ENCODE results near the gene EML4.
"Not testable (repeated sequence)": the region's sequence is repeated elsewhere in the genome, so short reads cannot be mapped to it uniquely, and the experiment has no call there.

Gene EML4

GRCh38 chr2:42315844-42316470, 146.8 kb downstream of the EML4 start:
- DNase-seq = no peak

GRCh38 chr2:42316910-42317309, 147.8 kb downstream of the EML4 start:
- no peak for DNase-seq

- no peak for DNase-seq
These were observed 148.3 kb downstream of the EML4 start for GRCh38 chr2:42317486-42317885.

GRCh38 chr2:42317945-42318344, 148.8 kb downstream of the EML4 start:
- DNase-seq = no peak

GRCh38 chr2:42319265-42319664, 150.1 kb downstream of the EML4 start:
- DNase-seq = no peak

GRCh38 chr2:42321452-42322064, 152.4 kb downstream of the EML4 start:
- no peak for DNase-seq

GRCh38 chr2:42324244-42324643, 155.1 kb downstream of the EML4 start:
- DNase-seq = no peak

- DNase-seq = no peak
These were observed 155.8 kb downstream of the EML4 start for GRCh38 chr2:42324949-42325348.

GRCh38 chr2:42325609-42326008, 156.5 kb downstream of the EML4 start:
- DNase-seq = no peak

GRCh38 chr2:42327125-42327524, 158.0 kb downstream of the EML4 start:
- DNase-seq = no peak

- DNase-seq = no peak
These were observed 159.1 kb downstream of the EML4 start for GRCh38 chr2:42328148-42328833.

- no peak for DNase-seq
These were observed 159.8 kb downstream of the EML4 start for GRCh38 chr2:42328923-42329322.

- DNase-seq = no peak
These were observed 160.6 kb downstream of the EML4 start for GRCh38 chr2:42329736-42330135.

- DNase-seq = no peak
These were observed 162.6 kb downstream of the EML4 start for GRCh38 chr2:42331569-42332284.

- no peak for DNase-seq
These were observed 163.4 kb downstream of the EML4 start for GRCh38 chr2:42332575-42332974.

GRCh38 chr2:42333579-42333978, 164.4 kb downstream of the EML4 start:
- no peak for DNase-seq

GRCh38 chr2:42334220-42334619, 165.1 kb downstream of the EML4 start:
- DNase-seq = no peak

GRCh38 chr2:42334865-42335264, 165.7 kb downstream of the EML4 start:
- not testable (repeated sequence) for DNase-seq

GRCh38 chr2:42335514-42336104, 166.5 kb downstream of the EML4 start:
- DNase-seq = no peak

- no peak for DNase-seq
These were observed 167.3 kb downstream of the EML4 start for GRCh38 chr2:42336361-42336965.

GRCh38 chr2:42337356-42337820, 168.2 kb downstream of the EML4 start:
- DNase-seq = no peak

- no peak for DNase-seq
These were observed 168.9 kb downstream of the EML4 start for GRCh38 chr2:42337846-42338566.
